ENCODE data around the gene DCAF17. TPM values are rescaled to one million over a fixed set of nuclear protein-coding genes. Genes with fewer than 3 reads are reported as not detected.
A peak's percentile ranks its signal among the peaks of the same experiment; 100 is the strongest.

Gene DCAF17
- total and polyA plus RNA-seq, 2 of the 13 experiments (the other 11 are each of a cell fraction or from before 2014, with no cell fraction given), result 13.7 to 30.0 TPM

DNA sequence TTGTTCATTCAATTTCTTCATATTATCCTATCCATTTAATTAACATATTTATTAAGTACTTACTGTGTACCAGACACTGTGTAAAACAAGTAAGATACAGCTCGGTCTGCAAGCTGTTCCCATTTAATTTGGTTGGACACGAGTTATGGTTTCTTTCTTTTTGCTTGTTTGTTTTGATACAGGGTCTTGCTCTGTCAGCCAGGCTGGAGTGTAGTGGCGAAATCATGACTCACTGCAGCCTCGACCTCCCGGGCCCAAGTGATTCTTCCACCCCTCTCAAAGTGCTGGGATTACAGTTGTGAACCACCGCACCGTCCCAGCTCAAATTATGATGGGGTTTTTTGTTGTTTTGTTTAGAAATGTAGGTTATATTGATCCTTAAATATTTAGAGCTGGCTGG, 97.3 kb downstream of the DCAF17 start:
- Histone ChIP-seq H3K27me3 (ENCODE audit: control insufficient read depth in 1 of 2, insufficient read depth in 2 of 2, low read length in 2 of 2) (peaks cover 0 to 29% of the 10 kb centered on the region in 2 experiments; a peak in 3 of 5 replicates), H3K36me3 (replicated peaks in 1 of 2; ENCODE audit: control insufficient read depth in 1 of 2, insufficient read depth in 2 of 2, low read length in 2 of 2) (no peaks in the 10 kb centered on the region), H3K9ac (ENCODE audit: insufficient read depth, low read depth, low read length) (no peak overlapping the region), H3K4me3 (replicated peaks in 1 of 3; ENCODE audit: insufficient read depth in 1 of 3, low read depth in 2 of 3, low read length in 3 of 3) (no peak overlapping the region), H3K4me2 (ENCODE audit: low read depth, low read length) (no peak overlapping the region; the same call in 1 of the 2 replicates), H3K79me2 (ENCODE audit: insufficient read depth, low read length) (no peaks in the 10 kb centered on the region), H3K4me1 (ENCODE audit: insufficient read depth, low read length) (no peaks in the 10 kb centered on the region), H3K9me3 (ENCODE audit: low read length) (peaks cover 5% of the 10 kb centered on the region), H4K20me1 (ENCODE audit: insufficient read depth, low read length) (no peaks in the 10 kb centered on the region), H2AFZ (ENCODE audit: low read length) (no peak overlapping the region), H3K27ac (ENCODE audit: extremely low read length, insufficient read depth, low read length) (no peak overlapping the region)
- ATAC-seq (no peak), DNase-seq (ENCODE audit: low spot score) (no peak), FAIRE-seq (no peak)
- ChIA-PET CTCF (ENCODE audit: low intra/inter-chr PET ratio, low total read pairs) (no interaction called here), POLR2A (no interaction called here)
- no TSS peak for BruUV-seq (replicated peaks)
- in situ Hi-C loops (cut with HindIII; ENCODE audit: extremely low pct_ligation_motif_present, low pct_unique_long_range_greater_than_20kb), result no loop called here
- 20% methylated on average over 7 of the region's 7 CpGs for WGBS (ENCODE audit: low lambda C conversion rate)
- TF ChIP-seq JARID2 (CRISPR knock-in tag; IDR thresholded peaks at IDR 0.05; ENCODE audit: insufficient replicate concordance) (no peak), CEBPB (IDR thresholded peaks at IDR 0.05; ENCODE audit: borderline replicate concordance, low read depth, low read length) (0 out of 2 replicates have a peak, but pooled peaks have one; percentile 5), FOSL2 (CRISPR knock-in tag; IDR thresholded peaks at IDR 0.05) (peak; percentile 73), GTF3A (CRISPR knock-in tag; conservative IDR thresholded peaks at IDR 0.05) (no peak), AKAP8 (CRISPR knock-in tag; IDR thresholded peaks at IDR 0.05) (no peak)
- intact Hi-C loops (cut with micrococcal nuclease; ENCODE audit: unreplicated experiment), result no loop called here

DNA sequence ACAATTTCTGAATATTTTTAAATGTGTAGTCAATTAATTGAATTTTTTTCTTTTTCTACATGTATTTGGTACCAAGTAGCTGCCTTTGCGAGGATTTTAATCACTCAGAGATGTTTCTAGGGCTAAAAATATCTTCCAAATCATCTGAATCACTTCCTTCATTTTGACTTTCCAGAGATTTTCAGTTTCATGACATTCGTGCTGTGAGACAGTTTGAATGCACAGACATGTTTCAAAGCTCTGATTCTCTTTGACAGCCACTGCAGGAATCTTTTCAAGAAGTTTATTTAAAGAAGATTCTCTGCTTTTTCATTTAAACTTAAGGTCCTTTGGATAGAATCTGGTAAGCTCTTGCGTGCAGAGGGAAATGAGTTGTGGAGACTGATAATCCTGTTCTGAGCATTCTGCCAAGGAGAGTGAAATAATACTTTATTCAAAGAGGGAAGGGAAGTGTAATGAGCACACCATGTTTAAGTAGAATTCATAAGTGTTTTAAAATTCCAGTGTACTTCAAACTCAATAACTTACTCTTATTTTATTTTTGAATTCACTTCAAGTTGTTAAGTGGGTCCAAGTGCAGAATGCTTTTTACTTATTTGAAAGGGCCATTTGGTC, 97.9 kb downstream of the DCAF17 start:
- peaks cover 0 to 29% of the 10 kb centered on the region in 2 experiments; a peak in 3 of 5 replicates for H3K27me3 ChIP-seq (ENCODE audit: control insufficient read depth in 1 of 2, insufficient read depth in 2 of 2, low read length in 2 of 2)

More for the DNA sequence above, 97.9 kb downstream of the DCAF17 start:
- H4K20me1 ChIP-seq (ENCODE audit: insufficient read depth, low read length), result no peaks in the 10 kb centered on the region
- no peak overlapping the region for H2AFZ ChIP-seq (ENCODE audit: low read length)
- ChIA-PET CTCF (ENCODE audit: low intra/inter-chr PET ratio, low total read pairs) (no interaction called here), POLR2A (no interaction called here)
- intact Hi-C loops (cut with micrococcal nuclease; ENCODE audit: unreplicated experiment) (no loop called here), in situ Hi-C loops (cut with HindIII; ENCODE audit: extremely low pct_ligation_motif_present, low pct_unique_long_range_greater_than_20kb) (no loop called here)
- no peak overlapping the region for H3K27ac ChIP-seq (ENCODE audit: extremely low read length, insufficient read depth, low read length)
- no peak overlapping the region for H3K4me2 ChIP-seq (ENCODE audit: low read depth, low read length)
- BruUV-seq (replicated peaks), result no TSS peak
- H3K4me3 ChIP-seq (replicated peaks in 1 of 3; ENCODE audit: insufficient read depth in 1 of 3, low read depth in 2 of 3, low read length in 3 of 3), result no peak overlapping the region
- H3K9ac ChIP-seq (ENCODE audit: insufficient read depth, low read depth, low read length), result no peak overlapping the region
- H3K36me3 ChIP-seq (replicated peaks in 1 of 2; ENCODE audit: control insufficient read depth in 1 of 2, insufficient read depth in 2 of 2, low read length in 2 of 2), result no peaks in the 10 kb centered on the region
- DNase-seq (ENCODE audit: low spot score) (no peak), ATAC-seq (no peak), FAIRE-seq (no peak)
- H3K4me1 ChIP-seq (ENCODE audit: insufficient read depth, low read length), result no peaks in the 10 kb centered on the region
- H3K79me2 ChIP-seq (ENCODE audit: insufficient read depth, low read length), result no peaks in the 10 kb centered on the region
- peaks cover 5% of the 10 kb centered on the region for H3K9me3 ChIP-seq (ENCODE audit: low read length)
- no peak for TF ChIP-seq RXRB (CRISPR knock-in tag; IDR thresholded peaks at IDR 0.05; ENCODE audit: borderline replicate concordance)
- TF ChIP-seq SP5 (CRISPR knock-in tag; IDR thresholded peaks at IDR 0.05; ENCODE audit: borderline replicate concordance, low read depth), result no peak
- TF ChIP-seq NAIF1 (CRISPR knock-in tag; IDR thresholded peaks at IDR 0.05; ENCODE audit: borderline replicate concordance), result no peak
- no peak for TF ChIP-seq TBP (CRISPR knock-in tag; IDR thresholded peaks at IDR 0.05)
- TF ChIP-seq ZNF670 (CRISPR knock-in tag; IDR thresholded peaks at IDR 0.05; ENCODE audit: borderline replicate concordance), result no peak
- TF ChIP-seq PAF1 (CRISPR knock-in tag; IDR thresholded peaks at IDR 0.05), result no peak
- no peak for TF ChIP-seq PAWR (CRISPR knock-in tag; IDR thresholded peaks at IDR 0.05; ENCODE audit: borderline replicate concordance)
- TF ChIP-seq SNRNP70 (IDR thresholded peaks at IDR 0.05; ENCODE audit: low read depth, low read length), result no peak
- TF ChIP-seq GFI1 (CRISPR knock-in tag; IDR thresholded peaks at IDR 0.05; ENCODE audit: borderline replicate concordance), result no peak
- TF ChIP-seq SOX13 (IDR thresholded peaks at IDR 0.05), result no peak
- TF ChIP-seq SOX13 (CRISPR knock-in tag; conservative IDR thresholded peaks at IDR 0.05 in 1 of 2, IDR thresholded peaks at IDR 0.05 in 1 of 2), result no peak
- no peak for TF ChIP-seq ZBTB3 (CRISPR knock-in tag; IDR thresholded peaks at IDR 0.05; ENCODE audit: borderline replicate concordance, low read depth)
- no peak for TF ChIP-seq IKZF4 (CRISPR knock-in tag; IDR thresholded peaks at IDR 0.05; ENCODE audit: borderline replicate concordance, low read depth, not compliant biosample characterization)
- no peak for TF ChIP-seq WIZ (CRISPR knock-in tag; IDR thresholded peaks at IDR 0.05)
- 34% methylated on average over 3 of the region's 3 CpGs for WGBS (ENCODE audit: low lambda C conversion rate)
